ENCODE data around the gene DPYSL4.

Gene DPYSL4

DNA sequence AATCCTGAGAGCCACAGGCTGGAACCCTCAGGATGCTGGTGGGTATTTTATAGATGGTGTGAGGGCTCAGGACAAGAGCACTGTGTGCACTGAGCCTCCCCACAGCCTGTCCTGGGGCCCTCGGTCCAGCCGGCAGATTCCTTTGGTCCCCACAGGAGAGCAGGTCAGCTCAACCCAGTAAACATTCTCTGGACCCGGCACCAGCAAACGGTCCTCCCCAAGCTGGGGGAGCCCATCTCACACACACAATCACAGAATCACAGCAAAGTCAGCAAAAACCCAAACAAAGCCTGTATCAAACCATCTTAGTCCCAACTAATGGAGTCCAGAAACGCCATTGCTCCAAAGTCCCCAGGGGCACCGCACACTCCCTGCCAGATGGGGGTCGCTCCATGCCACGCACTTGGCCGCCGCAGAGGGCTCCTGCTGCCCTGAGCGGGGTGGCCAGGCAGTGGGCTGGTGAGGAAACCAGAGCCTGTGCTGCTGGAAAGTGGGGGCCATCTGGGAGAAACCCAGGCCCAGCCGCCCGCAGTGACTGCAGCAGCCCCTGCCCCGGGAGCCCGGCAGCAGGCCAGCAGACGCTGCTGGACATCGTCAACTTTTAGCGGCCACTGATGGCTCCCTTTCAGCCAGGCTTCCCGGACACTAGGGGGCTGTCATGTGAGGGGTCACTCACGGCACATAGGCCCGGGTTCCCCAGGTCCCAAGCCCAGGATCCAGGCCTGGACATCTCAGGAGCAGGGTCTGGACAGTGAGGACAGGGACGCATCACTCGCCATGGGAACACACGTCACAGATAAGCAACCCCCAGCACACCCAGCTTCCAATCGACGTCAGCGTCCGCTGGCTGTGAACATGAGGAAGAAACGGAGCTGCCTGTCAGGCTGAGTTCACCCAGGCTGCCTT lies 52.6 kb downstream of the DPYSL4 start:
- Histone ChIP-seq H3K4me3 (ENCODE audit: low read depth in 1 of 2, low read length in 2 of 2) (no peak overlapping the region), H3K9me3 (ENCODE audit: low read length) (no peaks in the 10 kb centered on the region), H3K36me3 (ENCODE audit: insufficient read depth, low read length) (no peaks in the 10 kb centered on the region), H3K9ac (ENCODE audit: low read length) (no peak overlapping the region), H3K4me1 (ENCODE audit: insufficient read depth, low read length) (no peaks in the 10 kb centered on the region), H3K27me3 (ENCODE audit: control insufficient read depth in 1 of 2, insufficient read depth in 2 of 2, low read length in 2 of 2) (no peaks in the 10 kb centered on the region), H3K27ac (ENCODE audit: low read depth, low read length) (no peak overlapping the region)

DNA sequence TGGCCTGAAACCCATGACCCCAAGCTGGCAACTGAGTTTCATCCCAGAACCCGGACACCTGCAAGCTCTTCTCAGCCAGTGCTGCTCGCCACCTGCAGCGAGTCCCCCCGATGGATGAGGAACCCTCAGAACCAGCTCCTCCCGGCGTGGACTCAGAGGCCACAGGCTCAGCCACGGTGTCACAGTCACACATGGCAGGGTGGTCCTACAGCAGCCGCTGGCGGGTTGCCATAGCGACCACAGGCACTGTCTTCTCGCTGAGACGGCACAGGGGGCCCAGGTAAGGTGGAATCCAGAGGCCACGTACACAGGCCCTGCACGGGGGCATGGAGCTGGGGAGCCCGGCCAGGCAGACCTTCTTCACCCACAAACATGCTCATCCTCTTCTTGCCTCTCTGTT lies 53.4 kb downstream of the DPYSL4 start:
- H3K36me3 ChIP-seq (ENCODE audit: insufficient read depth, low read length) = no peaks in the 10 kb centered on the region
- no peaks in the 10 kb centered on the region for H3K9me3 ChIP-seq (ENCODE audit: low read length)
- no peak overlapping the region for H3K4me3 ChIP-seq (ENCODE audit: low read depth in 1 of 2, low read length in 2 of 2)
- no peak overlapping the region for H3K27ac ChIP-seq (ENCODE audit: low read depth, low read length)
- no peak overlapping the region for H3K9ac ChIP-seq (ENCODE audit: low read length)
- H3K27me3 ChIP-seq (ENCODE audit: control insufficient read depth in 1 of 2, insufficient read depth in 2 of 2, low read length in 2 of 2) = no peaks in the 10 kb centered on the region
- H3K4me1 ChIP-seq (ENCODE audit: insufficient read depth, low read length) = no peaks in the 10 kb centered on the region

DNA sequence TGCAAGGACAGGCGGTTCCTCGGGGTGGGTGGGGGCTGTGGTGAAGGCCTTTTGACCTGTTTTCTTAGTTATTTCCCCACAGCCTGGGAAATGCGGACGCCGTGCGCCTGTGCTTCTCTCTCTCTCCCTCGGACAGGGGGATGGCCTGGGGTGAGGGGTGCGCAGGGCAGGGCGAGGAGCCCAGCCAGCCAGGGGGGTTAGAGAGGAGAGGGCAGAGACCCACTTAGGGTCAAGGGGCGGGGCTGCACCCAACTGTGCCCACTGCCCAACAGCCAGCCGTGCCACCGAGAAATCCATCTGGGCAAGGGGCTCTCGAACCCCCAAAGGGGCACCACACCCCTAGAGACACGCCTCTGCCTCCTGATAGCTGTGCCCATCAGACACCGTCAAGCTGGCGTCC lies 53.8 kb downstream of the DPYSL4 start:
- Histone ChIP-seq H3K9ac (ENCODE audit: low read length) (no peak overlapping the region), H3K27ac (ENCODE audit: low read depth, low read length) (no peak overlapping the region), H3K4me3 (ENCODE audit: low read depth in 1 of 2, low read length in 2 of 2) (no peak overlapping the region), H3K9me3 (ENCODE audit: low read length) (no peaks in the 10 kb centered on the region), H3K36me3 (ENCODE audit: insufficient read depth, low read length) (no peaks in the 10 kb centered on the region), H3K27me3 (ENCODE audit: control insufficient read depth in 1 of 2, insufficient read depth in 2 of 2, low read length in 2 of 2) (no peaks in the 10 kb centered on the region), H3K4me1 (ENCODE audit: insufficient read depth, low read length) (no peaks in the 10 kb centered on the region)

DNA sequence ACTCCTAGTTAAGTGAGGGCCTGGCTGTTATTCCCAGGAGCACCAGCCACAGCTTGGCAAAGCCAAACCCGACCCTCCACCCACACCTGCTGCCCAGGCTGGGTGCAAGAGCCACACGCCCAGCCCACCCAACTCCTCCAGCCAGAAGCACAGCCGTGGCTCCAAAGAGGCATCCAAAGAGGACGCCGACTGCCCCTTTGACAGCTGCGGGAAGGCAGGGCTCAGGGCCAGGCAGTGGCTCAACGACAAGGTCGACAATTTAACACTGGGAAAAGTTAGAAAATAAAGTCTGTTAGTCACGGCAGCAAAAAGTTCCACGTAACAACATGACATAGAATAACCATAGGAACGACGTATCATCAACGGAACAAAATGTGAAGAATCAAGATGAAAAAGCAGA lies 54.3 kb downstream of the DPYSL4 start:
- Histone ChIP-seq H3K9me3 (ENCODE audit: low read length) (no peaks in the 10 kb centered on the region), H3K4me3 (ENCODE audit: low read depth in 1 of 2, low read length in 2 of 2) (no peak overlapping the region), H3K36me3 (ENCODE audit: insufficient read depth, low read length) (no peaks in the 10 kb centered on the region), H3K27ac (ENCODE audit: low read depth, low read length) (no peak overlapping the region), H3K9ac (ENCODE audit: low read length) (no peak overlapping the region), H3K27me3 (ENCODE audit: control insufficient read depth in 1 of 2, insufficient read depth in 2 of 2, low read length in 2 of 2) (no peaks in the 10 kb centered on the region), H3K4me1 (ENCODE audit: insufficient read depth, low read length) (no peaks in the 10 kb centered on the region)

DNA sequence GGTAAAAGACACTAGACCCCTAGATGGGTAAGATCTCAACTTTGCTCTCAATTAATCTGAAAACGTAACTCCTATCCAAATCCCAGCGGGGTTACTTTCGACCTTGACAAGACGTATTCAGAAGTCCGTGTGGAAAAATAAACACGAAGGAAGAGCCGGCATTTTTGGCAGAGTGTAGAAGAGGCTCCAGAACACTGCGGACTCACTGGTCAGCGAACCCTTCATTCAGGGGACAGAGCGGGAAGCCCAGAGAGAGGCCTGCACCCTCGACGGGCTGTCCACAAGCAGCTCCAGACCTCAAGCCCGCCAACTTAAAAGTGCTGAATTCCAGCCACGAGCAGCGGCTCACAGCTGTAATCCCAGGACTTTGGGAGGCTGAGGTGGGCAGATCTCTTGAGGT lies 54.7 kb downstream of the DPYSL4 start:
- no peaks in the 10 kb centered on the region for H3K27me3 ChIP-seq (ENCODE audit: control insufficient read depth in 1 of 2, insufficient read depth in 2 of 2, low read length in 2 of 2)
- no peak overlapping the region for H3K9ac ChIP-seq (ENCODE audit: low read length)
- no peak overlapping the region for H3K4me3 ChIP-seq (ENCODE audit: low read depth in 1 of 2, low read length in 2 of 2)
- no peak overlapping the region for H3K27ac ChIP-seq (ENCODE audit: low read depth, low read length)
- H3K36me3 ChIP-seq (ENCODE audit: insufficient read depth, low read length) = no peaks in the 10 kb centered on the region
- no peaks in the 10 kb centered on the region for H3K4me1 ChIP-seq (ENCODE audit: insufficient read depth, low read length)
- H3K9me3 ChIP-seq (ENCODE audit: low read length) = no peaks in the 10 kb centered on the region

DNA sequence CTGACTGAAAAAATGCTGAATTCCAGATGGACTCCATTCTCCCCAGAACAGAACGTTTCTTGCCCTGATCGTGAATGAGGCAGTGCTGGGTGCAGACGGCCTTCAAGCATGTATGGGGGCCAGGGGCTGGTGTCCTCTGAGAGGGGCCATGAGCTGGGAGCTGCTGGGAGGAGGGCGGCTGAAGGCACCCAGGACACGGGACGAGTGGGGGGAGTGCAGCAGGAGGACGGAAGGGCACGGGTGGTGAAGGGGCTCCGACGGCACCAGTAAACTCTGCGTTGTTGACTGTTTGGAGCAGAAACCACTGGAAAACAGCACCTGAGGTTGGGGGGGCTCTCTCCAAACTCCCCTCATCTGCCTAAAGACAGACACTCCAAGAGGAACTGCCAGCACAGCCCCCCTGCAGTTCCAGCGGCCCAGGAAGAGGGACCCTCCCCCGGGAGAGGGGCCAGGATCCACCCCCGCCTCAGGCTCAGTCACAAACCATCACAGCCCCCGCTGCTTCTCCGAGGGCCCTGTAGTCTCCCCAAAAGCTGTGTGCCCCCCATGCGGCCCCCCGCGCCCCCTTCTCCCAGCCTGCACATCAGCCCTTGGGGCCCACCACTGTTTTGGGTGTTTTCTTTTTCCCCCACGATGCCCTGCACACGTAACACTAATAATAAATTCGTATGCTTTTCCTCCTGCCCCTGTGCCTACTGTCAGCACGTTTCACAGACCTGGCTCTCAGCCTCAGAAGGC lies 55.5 kb downstream of the DPYSL4 start:
- Histone ChIP-seq H3K9ac (ENCODE audit: low read length) (no peak overlapping the region), H3K27me3 (ENCODE audit: control insufficient read depth in 1 of 2, insufficient read depth in 2 of 2, low read length in 2 of 2) (no peaks in the 10 kb centered on the region), H3K36me3 (ENCODE audit: insufficient read depth, low read length) (no peaks in the 10 kb centered on the region), H3K4me1 (ENCODE audit: insufficient read depth, low read length) (no peaks in the 10 kb centered on the region), H3K9me3 (ENCODE audit: low read length) (no peaks in the 10 kb centered on the region), H3K4me3 (ENCODE audit: low read depth in 1 of 2, low read length in 2 of 2) (no peak overlapping the region), H3K27ac (ENCODE audit: low read depth, low read length) (no peak overlapping the region)

DNA sequence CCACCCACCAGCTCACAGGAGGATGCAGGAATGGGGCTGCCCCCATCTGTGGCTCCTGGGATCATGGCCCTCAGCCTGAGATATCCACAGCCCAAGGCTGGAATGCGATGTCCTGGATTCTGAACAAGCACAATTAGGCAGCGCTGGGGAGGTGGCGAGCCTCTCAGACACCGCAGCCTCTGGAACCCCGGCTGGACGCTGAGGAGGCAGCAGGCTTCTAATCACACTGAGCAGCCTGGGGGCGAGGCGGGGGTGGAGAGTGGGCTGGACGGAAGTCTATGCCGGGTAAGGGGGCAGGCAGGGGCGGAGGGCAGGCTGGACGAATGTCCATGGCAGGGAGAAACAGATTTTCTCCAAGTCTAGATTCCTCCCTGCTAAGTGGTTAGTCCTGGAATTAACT lies 56.4 kb downstream of the DPYSL4 start:
- H3K9ac ChIP-seq (ENCODE audit: low read length) = no peak overlapping the region
- H3K4me3 ChIP-seq (ENCODE audit: low read depth in 1 of 2, low read length in 2 of 2) = no peak overlapping the region
- no peak overlapping the region for H3K27ac ChIP-seq (ENCODE audit: low read depth, low read length)
- H3K9me3 ChIP-seq (ENCODE audit: low read length) = no peaks in the 10 kb centered on the region
- no peaks in the 10 kb centered on the region for H3K27me3 ChIP-seq (ENCODE audit: control insufficient read depth in 1 of 2, insufficient read depth in 2 of 2, low read length in 2 of 2)
- H3K36me3 ChIP-seq (ENCODE audit: insufficient read depth, low read length) = no peaks in the 10 kb centered on the region
- H3K4me1 ChIP-seq (ENCODE audit: insufficient read depth, low read length) = no peaks in the 10 kb centered on the region

DNA sequence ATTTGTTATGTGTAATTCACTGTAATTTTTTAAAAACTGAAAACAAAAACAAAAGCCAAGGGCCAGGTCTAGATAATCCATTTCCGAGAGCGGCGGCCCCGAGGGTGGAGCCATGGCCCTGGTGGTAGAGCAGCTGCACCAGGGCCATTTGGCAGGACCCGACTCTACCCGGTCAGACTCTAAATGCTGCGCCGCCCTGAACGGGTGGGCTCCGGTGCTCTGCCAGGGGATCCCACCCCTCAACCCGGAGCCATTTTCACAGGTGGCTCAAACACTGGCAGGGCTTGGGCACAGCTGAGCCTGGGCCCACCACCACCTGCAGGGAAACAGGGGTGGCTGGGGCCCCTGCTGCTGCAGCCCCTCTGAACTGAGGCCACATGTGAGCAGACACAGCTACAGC lies 56.9 kb downstream of the DPYSL4 start:
- H3K4me3 ChIP-seq (ENCODE audit: low read depth in 1 of 2, low read length in 2 of 2) = no peak overlapping the region
- no peak overlapping the region for H3K9ac ChIP-seq (ENCODE audit: low read length)
- H3K36me3 ChIP-seq (ENCODE audit: insufficient read depth, low read length) = no peaks in the 10 kb centered on the region

DNA sequence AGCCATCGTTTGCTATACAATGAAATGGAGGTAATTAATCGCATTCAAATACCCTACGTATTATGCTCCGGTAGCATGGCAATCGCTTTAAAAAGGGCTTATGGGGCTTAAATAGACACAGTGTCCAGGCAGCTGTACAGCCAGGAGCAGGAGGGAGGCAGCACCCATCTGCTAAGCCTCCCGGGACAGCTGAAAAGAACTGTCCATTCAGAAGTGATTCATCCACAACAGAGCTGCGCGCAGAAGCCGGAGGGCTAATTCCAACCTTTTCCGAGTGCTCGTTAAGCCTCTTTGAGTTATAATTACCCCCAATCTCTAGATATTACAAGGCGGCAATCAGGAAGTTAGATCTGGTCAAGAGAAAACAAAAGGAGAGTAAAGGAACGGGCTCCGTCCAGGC lies 58.3 kb downstream of the DPYSL4 start:
- Histone ChIP-seq H3K36me3 (ENCODE audit: insufficient read depth, low read length) (no peaks in the 10 kb centered on the region), H3K27me3 (ENCODE audit: control insufficient read depth in 1 of 2, insufficient read depth in 2 of 2, low read length in 2 of 2) (no peaks in the 10 kb centered on the region), H3K27ac (ENCODE audit: low read depth, low read length) (no peak overlapping the region), H3K4me3 (ENCODE audit: low read depth in 1 of 2, low read length in 2 of 2) (no peak overlapping the region), H3K9ac (ENCODE audit: low read length) (no peak overlapping the region), H3K4me1 (ENCODE audit: insufficient read depth, low read length) (no peaks in the 10 kb centered on the region), H3K9me3 (ENCODE audit: low read length) (no peaks in the 10 kb centered on the region)

More for the DNA sequence above, 56.9 kb downstream of the DPYSL4 start:
- no peaks in the 10 kb centered on the region for H3K9me3 ChIP-seq (ENCODE audit: low read length)
- H3K27ac ChIP-seq (ENCODE audit: low read depth, low read length) = no peak overlapping the region
- H3K4me1 ChIP-seq (ENCODE audit: insufficient read depth, low read length) = no peaks in the 10 kb centered on the region
- no peaks in the 10 kb centered on the region for H3K27me3 ChIP-seq (ENCODE audit: control insufficient read depth in 1 of 2, insufficient read depth in 2 of 2, low read length in 2 of 2)

DNA sequence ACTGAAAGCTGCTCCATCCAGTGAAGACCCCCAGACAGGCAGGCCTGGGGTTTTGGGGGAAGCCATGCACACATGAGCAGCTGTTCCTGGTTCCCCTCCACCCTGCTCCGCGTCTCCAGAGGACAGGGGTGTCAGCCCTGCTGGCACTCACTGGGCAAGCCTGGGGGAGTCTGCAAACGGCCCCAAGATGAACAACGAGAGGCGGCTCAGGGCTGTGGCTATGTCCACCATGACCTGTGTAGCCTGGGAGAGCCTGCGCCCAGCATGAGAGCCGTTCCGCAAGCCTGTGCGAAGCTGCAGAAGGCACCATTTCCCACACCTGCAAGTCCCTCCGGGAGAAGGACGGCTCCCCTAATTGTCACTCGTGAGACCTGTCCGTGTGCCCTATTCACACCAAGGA lies 59.5 kb downstream of the DPYSL4 start:
- Histone ChIP-seq H3K9ac (ENCODE audit: low read length) (no peak overlapping the region), H3K4me3 (ENCODE audit: low read depth in 1 of 2, low read length in 2 of 2) (no peak overlapping the region), H3K9me3 (ENCODE audit: low read length) (no peaks in the 10 kb centered on the region), H3K4me1 (ENCODE audit: insufficient read depth, low read length) (no peaks in the 10 kb centered on the region), H3K36me3 (ENCODE audit: insufficient read depth, low read length) (no peaks in the 10 kb centered on the region), H3K27ac (ENCODE audit: low read depth, low read length) (no peak overlapping the region), H3K27me3 (ENCODE audit: control insufficient read depth in 1 of 2, insufficient read depth in 2 of 2, low read length in 2 of 2) (no peaks in the 10 kb centered on the region)

DNA sequence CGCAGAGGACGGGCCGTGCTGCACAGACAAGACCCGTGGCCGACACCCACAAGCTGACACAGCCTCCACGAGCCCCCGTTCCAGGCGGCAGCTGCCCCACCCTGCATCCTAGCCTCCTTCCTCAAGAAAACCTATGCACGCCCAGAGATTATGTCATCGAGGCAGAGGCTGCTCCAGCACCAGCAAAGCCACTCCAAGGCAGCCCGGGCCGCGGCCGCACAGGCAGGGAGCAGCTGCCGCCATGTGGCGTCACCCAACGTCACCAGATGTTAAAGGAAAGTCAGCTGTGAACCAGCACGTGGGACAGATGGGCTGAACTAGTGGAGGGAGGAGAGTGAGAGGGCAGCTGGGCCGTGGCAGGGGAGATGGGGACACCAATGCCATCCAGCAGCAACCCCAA lies 61.2 kb downstream of the DPYSL4 start:
- H3K4me3 ChIP-seq (ENCODE audit: low read depth in 1 of 2, low read length in 2 of 2) = no peak overlapping the region
- no peaks in the 10 kb centered on the region for H3K27me3 ChIP-seq (ENCODE audit: control insufficient read depth in 1 of 2, insufficient read depth in 2 of 2, low read length in 2 of 2)
- no peak overlapping the region for H3K9ac ChIP-seq (ENCODE audit: low read length)
- H3K9me3 ChIP-seq (ENCODE audit: low read length) = no peaks in the 10 kb centered on the region
- no peaks in the 10 kb centered on the region for H3K4me1 ChIP-seq (ENCODE audit: insufficient read depth, low read length)
- no peak overlapping the region for H3K27ac ChIP-seq (ENCODE audit: low read depth, low read length)
- H3K36me3 ChIP-seq (ENCODE audit: insufficient read depth, low read length) = no peaks in the 10 kb centered on the region

Measured in muscle layer of colon (tissue), 2 donors.